A549 (cell line): ENCODE results near the gene CNBD2. TPM values are rescaled to one million over a fixed set of nuclear protein-coding genes. Genes with fewer than 3 reads are reported as not detected.

ENCODE experiments used
- ATAC-seq, 2 experiments: fragments of 200-7000 bp in 1 of 2; fragments of >200 bp in 1 of 2; cut with Nextera tagmentation in 1 of 2; cut with Tn5 transposase in 1 of 2; 3 replicates each; pipeline versions ENCODE4 v1.8.0 to v1.9.1; 2018 to 2020; ENCODE audit warnings: mild to moderate bottlenecking in 1 of 2, moderate library complexity in 1 of 2
- CTCF ChIA-PET: fragments of 300-600 bp; sonication (Branson Sonifier 250); formaldehyde crosslinking; extraction: SDS; loops from one replicate; lab custom pipeline; 2021; ENCODE audit warnings: antibody characterized with exemption, inconsistent platforms; lab: Yijun Ruan, JAX
- POLR2A ChIA-PET: fragments of 350-600 bp; formaldehyde crosslinking; extraction: SDS; loops from one replicate; lab custom pipeline; 2021; ENCODE audit warnings: antibody characterized with exemption, inconsistent platforms; lab: Yijun Ruan, JAX
- DNase-seq, 2 experiments: peaks; one replicate each; pipeline versions ENCODE4 v3.0.0 to v3.0.0-alpha.2; 2011 to 2016; ENCODE audit warnings: low read depth in 1 of 2, low spot score in 1 of 2
- FAIRE-seq: peaks from 2 replicates; lab custom pipeline; 2011; peaks lifted over from hg19 to GRCh38; lab: Jason Lieb, UNC
- H3K27ac ChIP-seq, 2 experiments: fragments of >200 bp; sonication (Bioruptor Twin); formaldehyde crosslinking; 3 replicates each; pipeline ENCODE4 v1.5.1; 2016 to 2017
- H3K4me1 ChIP-seq: fragments of >200 bp; sonication (Bioruptor Twin); formaldehyde crosslinking; 3 replicates; pipeline ENCODE4 v1.6.1; 2016
- H3K4me2 ChIP-seq: fragments of >200 bp; sonication (Bioruptor Twin); formaldehyde crosslinking; 3 replicates; pipeline ENCODE4 v1.6.1; 2016
- H3K4me3 ChIP-seq: fragments of >200 bp; sonication (Bioruptor Twin); formaldehyde crosslinking; 3 replicates; pipeline ENCODE4 v1.5.1; 2016
- H3K9me3 ChIP-seq: fragments of >200 bp; sonication (Bioruptor Twin); formaldehyde crosslinking; 3 replicates; pipeline ENCODE4 v1.6.1; 2016
- CHD2 ChIP-seq: fragments of 150-350 bp; IDR thresholded peaks from 2 replicates; pipeline ENCODE4 v1.6.1; 2014; ENCODE audit warnings: low read length; ENCODE audit not compliant: partially characterized antibody
- CHD4 ChIP-seq: fragments of 200-600 bp; sonication (generic); IDR thresholded peaks from 2 replicates; pipeline ENCODE4 v1.6.1; 2016; ENCODE audit warnings: antibody characterized with exemption, mild to moderate bottlenecking, borderline replicate concordance
- CTCF ChIP-seq: fragments of >200 bp; sonication (Bioruptor Twin); formaldehyde crosslinking; IDR thresholded peaks from 3 replicates; pipeline ENCODE4 v1.5.1; 2016
- EP300 ChIP-seq, 2 experiments: fragments of >200 bp; sonication (Bioruptor Twin); formaldehyde crosslinking; IDR thresholded peaks; 2 replicates in 1 of 2; 3 replicates in 1 of 2; pipeline ENCODE4 v1.6.1; 2016 to 2017
- FOSL2 ChIP-seq, 2 experiments: fragments of 450-650 bp in 1 of 2; fragments of >200 bp in 1 of 2; sonication (Bioruptor Twin) in 1 of 2; formaldehyde crosslinking; IDR thresholded peaks; 2 replicates each; pipeline versions ENCODE4 v1.5.0 to v1.6.1; 2016 to 2020; ENCODE audit warnings: mild to moderate bottlenecking in 1 of 2, moderate library complexity in 1 of 2
- HDAC2 ChIP-seq: fragments of 200-600 bp; sonication (generic); IDR thresholded peaks from 2 replicates; pipeline ENCODE4 v1.6.1; 2016
- JUNB ChIP-seq: fragments of >200 bp; sonication (Bioruptor Twin); formaldehyde crosslinking; IDR thresholded peaks from 2 replicates; pipeline ENCODE4 v1.6.1; 2016
- KDM5A ChIP-seq: fragments of 200-600 bp; sonication (generic); IDR thresholded peaks from 2 replicates; pipeline ENCODE4 v1.6.1; 2016; ENCODE audit warnings: antibody characterized with exemption, mild to moderate bottlenecking
- MYC ChIP-seq: IDR thresholded peaks from 2 replicates; pipeline ENCODE4 v1.6.1; 2012; ENCODE audit warnings: mild to moderate bottlenecking, inconsistent platforms, low read length, improper control_type of control experiment, borderline replicate concordance
- NPAS2 ChIP-seq: fragments of 250-450 bp; sonication (Bioruptor Pico); IDR thresholded peaks from 2 replicates; pipeline ENCODE4 v1.8.0; 2022; ENCODE audit warnings: mild to moderate bottlenecking, moderate library complexity, borderline replicate concordance
- PHF8 ChIP-seq: fragments of 200-600 bp; sonication (generic); IDR thresholded peaks from 2 replicates; pipeline ENCODE4 v1.6.1; 2016; ENCODE audit warnings: low read depth, mild to moderate bottlenecking, antibody characterized with exemption, moderate library complexity, borderline replicate concordance
- POLR2A ChIP-seq: IDR thresholded peaks from 2 replicates; pipeline ENCODE4 v1.6.1; 2012; ENCODE audit warnings: mild to moderate bottlenecking, low read length
- POLR2AphosphoS2 ChIP-seq: conservative IDR thresholded peaks from 2 replicates; pipeline ENCODE4 v1.6.1; 2012; ENCODE audit warnings: low read length, improper control_type of control experiment, inconsistent platforms
- RAD21 ChIP-seq, 2 experiments: fragments of >200 bp in 1 of 2; sonication (Bioruptor Twin) in 1 of 2; formaldehyde crosslinking in 1 of 2; IDR thresholded peaks in 1 of 2; conservative IDR thresholded peaks in 1 of 2; 2 replicates in 1 of 2; 3 replicates in 1 of 2; pipeline ENCODE4 v1.6.1; 2012 to 2018; ENCODE audit warnings: inconsistent platforms in 1 of 2
- RCOR1 ChIP-seq: fragments of 150-350 bp; IDR thresholded peaks from 2 replicates; pipeline ENCODE4 v1.6.1; 2014; ENCODE audit warnings: antibody characterized with exemption, low read length, low read depth
- RFX5 ChIP-seq: fragments of 450-650 bp; IDR thresholded peaks from 2 replicates; pipeline ENCODE4 v1.7.1; 2014; ENCODE audit warnings: antibody characterized with exemption, mild to moderate bottlenecking, moderate library complexity
- RNF2 ChIP-seq: fragments of 200-600 bp; sonication (generic); IDR thresholded peaks from 2 replicates; pipeline ENCODE4 v1.6.1; 2016; ENCODE audit warnings: low read depth, mild to moderate bottlenecking, antibody characterized with exemption, moderate library complexity, borderline replicate concordance
- TFCP2L1 ChIP-seq: fragments of 250-450 bp; sonication (Bioruptor Pico); IDR thresholded peaks from 2 replicates; pipeline ENCODE4 v1.5.0; 2021; ENCODE audit warnings: mild to moderate bottlenecking
- TP53 ChIP-seq: fragments of 250-450 bp; sonication (Bioruptor Pico); IDR thresholded peaks from 2 replicates; pipeline ENCODE4 v1.5.0; 2021; ENCODE audit warnings: mild to moderate bottlenecking, moderate library complexity
- ZC3H11A ChIP-seq: fragments of 450-650 bp; IDR thresholded peaks from 2 replicates; pipeline ENCODE4 v1.6.1; 2014; ENCODE audit warnings: antibody characterized with exemption, mild to moderate bottlenecking
- ZNF302 ChIP-seq: fragments of 250-450 bp; sonication (Bioruptor Pico); IDR thresholded peaks from 2 replicates; pipeline ENCODE4 v1.9.0; 2021; ENCODE audit warnings: inconsistent platforms, mild to moderate bottlenecking, moderate library complexity
- WGBS: methylation state at CpG from one replicate; pipeline ENCODE4 v1.1.6; 2017; ENCODE audit errors: missing lambda C conversion rate; 5-methylcytosine and 5-hydroxymethylcytosine counted together
- polyA plus RNA-seq, 4 experiments: library from polyadenylated mRNA; depleted of rRNA in 3 of 4; stranded (reverse); fragments of >200 nt; fragmentation: RNase III in 1 of 4; extraction: RNeasy Plus Mini Kit Qiagen cat#74134 plus additional on column Dnase treatment in 1 of 4; gene quantifications; 2 replicates in 3 of 4; 3 replicates in 1 of 4; pipeline ENCODE4 v1.2.3, GENCODE V29; 2011 to 2017
- TF ChIP-seq, protein P1 (sequence below): fragments of 150-350 bp; IDR thresholded peaks from 2 replicates; pipeline ENCODE4 v1.6.1; 2014; ENCODE audit warnings: low read depth, mild to moderate bottlenecking, low read length
- TF ChIP-seq, protein P2 (sequence below): fragments of >200 bp; sonication (Bioruptor Twin); formaldehyde crosslinking; IDR thresholded peaks from 2 replicates; pipeline ENCODE4 v1.6.1; 2016

The CNBD2 gene
- polyA plus RNA-seq, 2 of the 4 experiments (the other 2 are of a cell fraction): 4.3 to 5.4 TPM

DNA sequence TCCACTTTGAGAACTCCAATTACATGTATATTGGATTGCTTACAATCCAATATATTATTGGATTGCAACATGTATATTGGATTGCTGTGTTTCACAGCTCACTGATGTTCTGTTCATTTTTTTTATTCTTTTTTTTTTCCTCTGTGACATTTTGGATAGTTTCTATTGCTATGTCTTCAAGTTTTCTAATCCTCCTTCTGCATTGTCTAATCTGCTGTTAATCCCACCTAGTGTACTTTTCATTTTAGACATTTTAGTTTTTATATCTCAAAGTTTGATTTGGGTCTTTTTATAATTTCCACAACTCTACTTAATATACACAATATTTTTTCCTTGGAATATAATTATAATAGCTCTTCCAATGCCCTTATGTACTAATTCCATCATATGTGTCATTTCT is 34.5 kb downstream of the CNBD2 start:
- ChIA-PET POLR2A (no interaction called here), CTCF (interaction anchor here (0.9 to 2.2 kb wide), 3 partner anchors 10 to 197 kb away, joined by 3 to 22 read pairs (median 12); no protein-coding TSS in a partner anchor)
- TF ChIP-seq CHD2: no peak
- TF ChIP-seq PHF8: no peak
- TF ChIP-seq, protein P1, sequence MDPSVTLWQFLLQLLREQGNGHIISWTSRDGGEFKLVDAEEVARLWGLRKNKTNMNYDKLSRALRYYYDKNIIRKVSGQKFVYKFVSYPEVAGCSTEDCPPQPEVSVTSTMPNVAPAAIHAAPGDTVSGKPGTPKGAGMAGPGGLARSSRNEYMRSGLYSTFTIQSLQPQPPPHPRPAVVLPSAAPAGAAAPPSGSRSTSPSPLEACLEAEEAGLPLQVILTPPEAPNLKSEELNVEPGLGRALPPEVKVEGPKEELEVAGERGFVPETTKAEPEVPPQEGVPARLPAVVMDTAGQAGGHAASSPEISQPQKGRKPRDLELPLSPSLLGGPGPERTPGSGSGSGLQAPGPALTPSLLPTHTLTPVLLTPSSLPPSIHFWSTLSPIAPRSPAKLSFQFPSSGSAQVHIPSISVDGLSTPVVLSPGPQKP: no peak
- TF ChIP-seq JUNB: no peak
- no peak for TF ChIP-seq EP300 (IDR thresholded peaks at IDR 0.05)
- TF ChIP-seq KDM5A: no peak
- TF ChIP-seq ZC3H11A: no peak
- Histone ChIP-seq H3K4me1 (no peaks in the 10 kb centered on the region), H3K27ac (no peak overlapping the region), H3K9me3 (no peaks in the 10 kb centered on the region), H3K4me3 (no peak overlapping the region), H3K4me2 (no peak overlapping the region)
- ATAC-seq (no peak), FAIRE-seq (no peak), DNase-seq (no peak)

DNA sequence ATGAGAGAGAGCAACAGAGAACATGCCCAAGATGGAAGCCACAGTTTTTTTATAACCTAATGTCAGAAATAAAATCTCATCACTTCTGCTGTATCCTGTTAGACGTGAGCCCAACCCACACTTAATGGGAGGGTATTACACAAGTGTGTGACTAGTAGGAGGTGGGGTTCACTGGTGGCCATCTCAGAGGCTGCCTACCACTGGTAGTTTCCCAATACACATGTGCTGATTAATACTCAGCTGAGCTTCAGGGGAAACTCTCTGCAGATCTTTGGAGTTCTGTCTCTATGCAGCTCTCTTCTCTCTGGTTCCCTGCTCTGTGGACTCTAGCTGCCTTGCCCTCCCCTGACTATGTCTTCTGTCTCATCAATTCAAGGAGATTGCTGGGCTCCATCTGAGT is 35.7 kb downstream of the CNBD2 start:
- no peak for FAIRE-seq
- POLR2A ChIA-PET: no interaction called here
- DNase-seq: no peak
- Histone ChIP-seq H3K9me3 (no peaks in the 10 kb centered on the region), H3K4me2 (no peak overlapping the region), H3K4me1 (no peaks in the 10 kb centered on the region), H3K4me3 (no peak overlapping the region), H3K27ac (no peak overlapping the region)
- WGBS: 67% methylated on average over 1 of the region's 1 CpG
- CTCF ChIA-PET: interaction anchor here (0.9 to 2.2 kb wide), 3 partner anchors 9 to 135 kb away, joined by 5 to 22 read pairs (median 12); no protein-coding TSS in a partner anchor
- ATAC-seq: no peak
- TF ChIP-seq HDAC2: no peak
- TF ChIP-seq RNF2: no peak
- no peak for TF ChIP-seq ZC3H11A
- no peak for TF ChIP-seq POLR2A
- TF ChIP-seq POLR2AphosphoS2: no peak
- no peak for TF ChIP-seq TFCP2L1
- TF ChIP-seq, protein P2, sequence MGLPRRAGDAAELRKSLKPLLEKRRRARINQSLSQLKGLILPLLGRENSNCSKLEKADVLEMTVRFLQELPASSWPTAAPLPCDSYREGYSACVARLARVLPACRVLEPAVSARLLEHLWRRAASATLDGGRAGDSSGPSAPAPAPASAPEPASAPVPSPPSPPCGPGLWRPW: no peak
- no peak for TF ChIP-seq ZNF302
- TF ChIP-seq CHD2: no peak
- no peak for TF ChIP-seq JUNB
- no peak for TF ChIP-seq NPAS2 (CRISPR knock-in tag)
- TF ChIP-seq MYC: no peak
- TF ChIP-seq FOSL2 (IDR thresholded peaks at IDR 0.05): no peak
- TF ChIP-seq FOSL2 (CRISPR knock-in tag; IDR thresholded peaks at IDR 0.05): no peak
- no peak for TF ChIP-seq CTCF

GRCh38 chr20:36008461-36009035 is 40.2 kb downstream of the CNBD2 start:
- no peak overlapping the region for H3K27ac ChIP-seq
- no peaks in the 10 kb centered on the region for H3K9me3 ChIP-seq
- no peak for TF ChIP-seq RCOR1
- no peak for TF ChIP-seq RFX5
- no peak for TF ChIP-seq HDAC2
- no peak for TF ChIP-seq TP53 (CRISPR knock-in tag)
- no peak for TF ChIP-seq CHD4
- TF ChIP-seq RAD21 (conservative IDR thresholded peaks at IDR 0.05 in 1 of 2, IDR thresholded peaks at IDR 0.05 in 1 of 2): no peak
- H3K4me2 ChIP-seq: no peak overlapping the region
- H3K4me3 ChIP-seq: no peak overlapping the region
- FAIRE-seq: no peak
- ChIA-PET CTCF (interaction anchor here (0.6 to 3.8 kb wide), 7 partner anchors 10 to 200 kb away, joined by 3 to 23 read pairs (median 5); partner anchors contain the start of gene SCAND1), POLR2A (no interaction called here)
- no peak for ATAC-seq
- H3K4me1 ChIP-seq: no peaks in the 10 kb centered on the region
- no peak for DNase-seq
- 89% methylated on average over 4 of the region's 4 CpGs for WGBS
